Right cardiac atrium (tissue), 5 donors: Measurements from ENCODE around the gene CEP350. TPM values are rescaled to one million over a fixed set of nuclear protein-coding genes. Genes with fewer than 3 reads are reported as not detected.

Experiments used
- ATAC-seq, 2 donors: fragments of 200-7000 bp; cut with Tn5 transposase; one replicate each; pipeline versions ENCODE4 v1.8.0 to v1.9.1; 2020; ENCODE audit warnings: moderate library complexity in 2 of 2, mild to moderate bottlenecking in 1 of 2
- DNase-seq, 3 donors: peaks; one replicate each; pipeline ENCODE4 v3.0.0-alpha.2; 2020
- H3K27ac ChIP-seq: one replicate; pipeline ENCODE4 v1.5.1; 2013; ENCODE audit warnings: mild to moderate bottlenecking, low read length, control low read depth, moderate library complexity
- H3K27me3 ChIP-seq: one replicate; pipeline ENCODE4 v1.6.1; 2013; ENCODE audit not compliant: control insufficient read depth, insufficient read depth
- H3K4me1 ChIP-seq: one replicate; pipeline ENCODE4 v1.6.1; 2013; ENCODE audit warnings: low read length; ENCODE audit not compliant: control insufficient read depth, insufficient read depth
- H3K4me3 ChIP-seq: one replicate; pipeline ENCODE4 v1.5.1; 2013; ENCODE audit warnings: low read length, control low read depth
- H3K9me3 ChIP-seq: one replicate; pipeline ENCODE4 v1.6.1; 2013; ENCODE audit warnings: low read length; ENCODE audit not compliant: control insufficient read depth
- WGBS: extraction: QIAGEN DNeasy Blood & Tissue Kit; methylation state at CpG from one replicate; pipeline ENCODE4 v1.1.7; 2013; 5-methylcytosine and 5-hydroxymethylcytosine counted together
- intact Hi-C, 4 donors: fragments of 100-400 bp; cut with DNase I; formaldehyde crosslinking; loops; one replicate each; pipeline versions ENCODE4 v1.11.0 to v1.14.0; 2022 to 2023
- long read RNA-seq, 4 donors: library from polyadenylated mRNA; unstranded; transcript quantifications; one replicate each; pipeline ENCODE4 v2.0.0, GENCODE V29; 2020 to 2021
- polyA plus RNA-seq: library from polyadenylated mRNA; stranded (reverse); fragments of 200-250 nt; gene quantifications from one replicate; pipeline ENCODE4 v1.2.3, GENCODE V29; 2013
- total RNA-seq, 4 donors: library from RNA; stranded (reverse); fragmentation: NEBNext Ultra II Directional; extraction: Animal tissue kit (Norgen Biotek cat#: 25700); gene quantifications; one replicate each; pipeline ENCODE4 v1.2.1, GENCODE V29; 2021
- donor health status: healthy with polysubstance abuse.
- donor health status: DM: no; HTN: yes; CAD: no.
- donor health status: DM: no; HTN: no; CAD: no.
- donor health status: DM: no; HTN: yes; CAD: no; lungs with severe emphysema.
- donor health status: DM: yes; HTN: yes; CAD: no.

CEP350 gene
- total RNA-seq (10 to 100 TPM; 34.3 to 40.3 (median 36.1) TPM), polyA plus RNA-seq (6.8 TPM)
- long read RNA-seq, donor 1, partial matches to known transcripts, result 9 of 20 reads
- long read RNA-seq, donor 1, other reads (novel, unspliced or antisense), result 11 of 20 reads
- long read RNA-seq, donor 2, partial matches to known transcripts, result 1 of 4 reads
- long read RNA-seq, donor 2, other reads (novel, unspliced or antisense), result 3 of 4 reads
- long read RNA-seq, donor 3, partial matches to known transcripts, result 10 of 24 reads
- long read RNA-seq, donor 3, other reads (novel, unspliced or antisense), result 14 of 24 reads
- long read RNA-seq, donor 4, partial matches to known transcripts, result 2 of 5 reads
- long read RNA-seq, donor 4, other reads (novel, unspliced or antisense), result 3 of 5 reads

- ATAC-seq, result peak; percentile 99
- H3K27me3 ChIP-seq, result no peaks in the 10 kb centered on the region
- peaks cover 2% of the 10 kb centered on the region for H3K4me1 ChIP-seq
- under 1% methylated on average over 72 of the region's 72 CpGs for WGBS
- peak within 1 kb of the TSS; percentile 90 for H3K27ac ChIP-seq
- H3K4me3 ChIP-seq, result peak within 1 kb of the TSS; percentile 53
- peak; percentile 98 to 99 (median 99) for DNase-seq
- H3K9me3 ChIP-seq, result no peaks in the 10 kb centered on the region
- intact Hi-C loops, result loop anchor here in 1 of 4 donors (10.0 kb wide), 1 partner anchor 70 kb away; the partner anchor contains the start of gene TOR1AIP1
Measured at GRCh38 chr1:179954493-179955286, at the start of gene CEP350. Gene CEP350, plus strand, starts transcription at chr1:179954810. Its CDS starts 31,372 bp downstream, at chr1:179986182.

GRCh38 chr1:179910934-179911333, 43.7 kb upstream of the CEP350 start:
- WGBS, result 68% methylated on average over 1 of the region's 1 CpG
- no peaks in the 10 kb centered on the region for H3K9me3 ChIP-seq
- H3K4me1 ChIP-seq, result no peaks in the 10 kb centered on the region
- no peaks in the 10 kb centered on the region for H3K27me3 ChIP-seq
- no peak overlapping the region for H3K27ac ChIP-seq
- ATAC-seq (no peak), DNase-seq (no peak)
- no peak overlapping the region for H3K4me3 ChIP-seq
- intact Hi-C loops, result no loop called here

GRCh38 chr1:179911812-179912211, 42.8 kb upstream of the CEP350 start:
- H3K4me3 ChIP-seq, result no peak overlapping the region
- 98% methylated on average over 3 of the region's 3 CpGs for WGBS
- no peaks in the 10 kb centered on the region for H3K27me3 ChIP-seq
- H3K9me3 ChIP-seq, result no peaks in the 10 kb centered on the region
- H3K27ac ChIP-seq, result no peak overlapping the region
- ATAC-seq, result no peak
- intact Hi-C loops, result no loop called here
- no peaks in the 10 kb centered on the region for H3K4me1 ChIP-seq
- DNase-seq, result no peak

GRCh38 chr1:179917601-179918429, 36.8 kb upstream of the CEP350 start:
- ATAC-seq (no peak), DNase-seq (no peak)
- Histone ChIP-seq H3K9me3 (no peaks in the 10 kb centered on the region), H3K27ac (no peak overlapping the region), H3K27me3 (no peaks in the 10 kb centered on the region), H3K4me1 (peaks cover 3% of the 10 kb centered on the region), H3K4me3 (no peak overlapping the region)
- intact Hi-C loops, result no loop called here
- 84% methylated on average over 10 of the region's 10 CpGs for WGBS

- DNase-seq, result no peak
- intact Hi-C loops, result no loop called here
- Histone ChIP-seq H3K9me3 (no peaks in the 10 kb centered on the region), H3K4me1 (peaks cover 3% of the 10 kb centered on the region), H3K27me3 (no peaks in the 10 kb centered on the region), H3K4me3 (no peak overlapping the region), H3K27ac (no peak overlapping the region)
- 85% methylated on average over 1 of the region's 1 CpG for WGBS
- no peak for ATAC-seq
Measured at GRCh38 chr1:179921472-179921871, 33.1 kb upstream of the CEP350 start.

- ATAC-seq (peak in 1 of 2 donors; percentile 21), DNase-seq (no peak)
- H3K27me3 ChIP-seq, result no peaks in the 10 kb centered on the region
- 74% methylated on average over 8 of the region's 8 CpGs for WGBS
- H3K9me3 ChIP-seq, result no peaks in the 10 kb centered on the region
- no peak overlapping the region for H3K27ac ChIP-seq
- peaks cover 3% of the 10 kb centered on the region for H3K4me1 ChIP-seq
- no peak overlapping the region for H3K4me3 ChIP-seq
- intact Hi-C loops, result no loop called here
Measured at GRCh38 chr1:179921981-179922872, 32.4 kb upstream of the CEP350 start.

GRCh38 chr1:179923029-179923428, 31.6 kb upstream of the CEP350 start:
- Histone ChIP-seq H3K4me3 (no peak overlapping the region), H3K27ac (no peak overlapping the region), H3K9me3 (no peaks in the 10 kb centered on the region), H3K27me3 (no peaks in the 10 kb centered on the region), H3K4me1 (peaks cover 3% of the 10 kb centered on the region)
- intact Hi-C loops, result no loop called here
- DNase-seq, result no peak
- ATAC-seq, result no peak

GRCh38 chr1:179924268-179924667, 30.3 kb upstream of the CEP350 start:
- no peak for DNase-seq
- intact Hi-C loops, result no loop called here
- Histone ChIP-seq H3K27ac (no peak overlapping the region), H3K4me1 (peaks cover 3% of the 10 kb centered on the region), H3K9me3 (no peaks in the 10 kb centered on the region), H3K4me3 (no peak overlapping the region), H3K27me3 (no peaks in the 10 kb centered on the region)
- 98% methylated on average over 1 of the region's 1 CpG for WGBS
- no peak for ATAC-seq

- H3K9me3 ChIP-seq, result no peaks in the 10 kb centered on the region
- no peak overlapping the region for H3K27ac ChIP-seq
- no peak for ATAC-seq
- H3K27me3 ChIP-seq, result no peaks in the 10 kb centered on the region
- 87% methylated on average over 5 of the region's 5 CpGs for WGBS
- no peak for DNase-seq
- peaks cover 3% of the 10 kb centered on the region for H3K4me1 ChIP-seq
- intact Hi-C loops, result no loop called here
- no peak overlapping the region for H3K4me3 ChIP-seq
Measured at GRCh38 chr1:179925302-179925701, 29.3 kb upstream of the CEP350 start.
